Ectodermal cell (in vitro differentiated cells): ENCODE data around the gene PRKCD.

Source experiments
- H3K27ac ChIP-seq: 2 replicates; pipeline ENCODE4 v1.7.0; 2013; ENCODE audit warnings: mild to moderate bottlenecking, low read depth, low read length; ENCODE audit not compliant: insufficient read depth, poor library complexity, severe bottlenecking
- H3K27me3 ChIP-seq: 2 replicates; pipeline ENCODE4 v1.7.0; 2013; ENCODE audit warnings: mild to moderate bottlenecking, low read length; ENCODE audit not compliant: insufficient read depth, control insufficient read depth, poor library complexity, severe bottlenecking
- H3K36me3 ChIP-seq: one replicate; pipeline ENCODE4 v1.7.0; 2013; ENCODE audit warnings: low read length; ENCODE audit not compliant: control insufficient read depth, insufficient read depth
- H3K4me1 ChIP-seq: one replicate; pipeline ENCODE4 v1.7.0; 2013; ENCODE audit warnings: low read length; ENCODE audit not compliant: control insufficient read depth, insufficient read depth
- H3K4me3 ChIP-seq: 2 replicates; pipeline ENCODE4 v1.7.0; 2013; ENCODE audit warnings: low read depth, low read length, control low read depth; ENCODE audit not compliant: insufficient read depth
- H3K9me3 ChIP-seq: 2 replicates; pipeline ENCODE4 v1.7.0; 2013; ENCODE audit warnings: mild to moderate bottlenecking, low read length, moderate library complexity; ENCODE audit not compliant: control insufficient read depth
- WGBS, 2 experiments: methylation state at CpG; one replicate each; pipeline ENCODE4 v1.1.7; 2013; ENCODE audit warnings: missing lambda C conversion rate in 2 of 2; 5-methylcytosine and 5-hydroxymethylcytosine counted together

The PRKCD gene

DNA sequence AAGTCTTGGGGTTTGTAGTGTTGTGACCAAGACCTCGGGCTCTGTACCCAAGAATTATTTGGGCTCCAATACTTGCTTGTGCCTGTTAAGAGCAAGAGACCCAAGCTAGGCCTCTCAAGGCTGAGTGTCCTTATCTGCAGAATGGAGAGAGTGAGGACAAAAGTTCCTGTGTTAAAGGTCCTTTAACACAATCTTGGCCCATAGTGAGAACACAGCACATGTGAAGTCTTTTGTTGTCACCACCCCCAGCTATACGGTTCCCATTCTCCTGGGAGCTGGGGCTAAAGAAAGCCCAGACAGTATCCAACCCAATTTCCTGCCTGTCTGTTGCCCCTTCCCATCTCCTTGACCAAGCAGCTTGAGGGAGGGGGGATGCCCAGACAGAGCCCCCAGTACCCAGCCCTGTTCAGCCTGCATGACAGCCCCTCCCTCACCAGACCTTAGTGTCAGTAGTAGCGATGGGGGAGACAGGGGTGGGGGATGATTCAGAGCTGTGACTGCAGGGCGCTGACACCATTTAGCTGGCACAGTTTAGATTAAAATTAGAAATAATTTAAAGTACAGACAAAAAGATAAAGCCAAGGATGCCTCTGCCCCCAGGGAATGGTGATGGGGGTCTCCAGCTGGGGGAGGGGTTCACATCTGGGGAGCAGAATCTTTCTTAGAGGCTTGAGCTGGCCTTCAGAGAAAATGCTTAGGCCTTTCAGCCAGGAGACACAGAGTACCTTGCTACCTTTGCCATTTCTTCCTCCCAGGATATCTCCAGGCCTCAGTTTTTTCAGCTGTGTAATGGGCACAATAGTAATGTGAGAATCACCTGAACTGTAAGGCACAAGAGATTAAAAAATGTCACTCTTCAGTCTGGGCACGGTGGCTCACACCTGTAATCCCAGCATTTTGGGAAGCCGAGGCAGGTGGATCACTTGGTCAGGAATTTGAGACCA is 2.7 kb downstream of the PRKCD start:
- Histone ChIP-seq H3K4me1 (peaks cover 48% of the 10 kb centered on the region), H3K27me3 (peaks cover 18% of the 10 kb centered on the region), H3K36me3 (no peaks in the 10 kb centered on the region), H3K27ac (no peak overlapping the region), H3K9me3 (no peaks in the 10 kb centered on the region), H3K4me3 (no peak overlapping the region)
- 76 to 82% methylated on average over 5 to 6 of the region's 6 CpGs for WGBS, 2 experiments

DNA sequence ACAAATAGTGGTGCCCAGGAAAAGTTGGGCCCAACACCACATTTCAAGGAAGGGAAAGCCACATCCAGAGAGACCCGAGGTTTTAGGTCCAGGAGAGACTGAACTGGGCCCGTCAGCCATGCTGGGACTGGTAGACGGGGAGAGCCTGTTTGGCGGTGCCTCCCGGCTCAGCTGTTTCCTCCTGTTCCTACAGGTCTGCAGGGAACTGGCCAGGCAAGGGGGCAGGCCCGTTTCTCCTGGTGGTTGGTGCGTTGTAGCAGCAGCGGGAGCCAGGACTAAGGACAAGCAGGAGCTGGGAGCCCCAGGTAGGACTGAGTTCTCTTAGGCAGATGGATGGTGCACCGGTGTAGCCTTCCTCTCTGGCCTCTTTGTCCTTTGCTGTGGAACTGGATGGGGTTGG is 3.9 kb downstream of the PRKCD start:
- WGBS, 2 experiments = 77 to 78% methylated on average over 9 of the region's 9 CpGs
- H3K36me3 ChIP-seq = no peaks in the 10 kb centered on the region
- H3K27me3 ChIP-seq = peaks cover 14% of the 10 kb centered on the region
- H3K4me3 ChIP-seq = no peak overlapping the region
- peaks cover 49% of the 10 kb centered on the region for H3K4me1 ChIP-seq
- no peaks in the 10 kb centered on the region for H3K9me3 ChIP-seq
- no peak overlapping the region for H3K27ac ChIP-seq

- WGBS, 2 experiments = 97 to 98% methylated on average over 4 of the region's 4 CpGs
- Histone ChIP-seq H3K36me3 (no peaks in the 10 kb centered on the region), H3K9me3 (no peaks in the 10 kb centered on the region), H3K4me1 (peaks cover 55% of the 10 kb centered on the region), H3K27me3 (peaks cover 4% of the 10 kb centered on the region), H3K27ac (no peak overlapping the region), H3K4me3 (no peak overlapping the region)
Observed at GRCh38 chr3:53166206-53166605, 5.2 kb downstream of the PRKCD start.

DNA sequence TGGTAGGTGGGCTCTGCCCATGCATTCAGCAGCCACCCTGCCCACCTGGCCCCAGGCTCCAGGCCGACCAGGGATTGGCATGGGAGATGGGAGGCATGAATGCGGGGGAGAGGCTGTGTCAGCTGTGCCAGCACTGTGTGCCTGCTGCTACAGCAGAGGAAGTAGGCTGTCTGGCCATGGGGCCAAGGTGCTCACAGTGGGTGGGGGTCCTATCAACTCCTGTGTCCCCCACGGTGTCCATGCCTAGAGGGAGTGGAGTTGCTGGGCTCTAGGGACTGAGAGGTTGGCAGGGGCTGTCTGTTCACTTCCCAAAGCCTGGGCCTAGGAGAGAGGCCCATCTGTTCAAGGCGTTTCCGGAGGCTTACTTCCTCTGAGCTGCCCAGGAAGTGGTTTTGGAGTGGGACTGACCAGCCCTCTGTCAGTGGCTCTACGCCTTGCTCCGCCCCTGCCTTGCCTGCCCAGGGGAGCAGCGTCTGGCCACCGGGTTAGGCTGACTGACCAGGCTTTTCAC is 5.8 kb downstream of the PRKCD start:
- Histone ChIP-seq H3K27ac (no peak overlapping the region), H3K4me1 (peaks cover 61% of the 10 kb centered on the region), H3K9me3 (no peaks in the 10 kb centered on the region), H3K4me3 (no peak overlapping the region), H3K36me3 (no peaks in the 10 kb centered on the region), H3K27me3 (no peaks in the 10 kb centered on the region)
- 69 to 77% methylated on average over 9 of the region's 9 CpGs for WGBS, 2 experiments

- H3K27me3 ChIP-seq = no peaks in the 10 kb centered on the region
- no peaks in the 10 kb centered on the region for H3K9me3 ChIP-seq
- H3K4me1 ChIP-seq = peaks cover 58% of the 10 kb centered on the region
- no peak overlapping the region for H3K27ac ChIP-seq
- no peak overlapping the region for H3K4me3 ChIP-seq
- WGBS, 2 experiments = 41 to 49% methylated on average over 7 of the region's 7 CpGs
- H3K36me3 ChIP-seq = no peaks in the 10 kb centered on the region
Observed at GRCh38 chr3:53167418-53168174, 6.6 kb downstream of the PRKCD start.

DNA sequence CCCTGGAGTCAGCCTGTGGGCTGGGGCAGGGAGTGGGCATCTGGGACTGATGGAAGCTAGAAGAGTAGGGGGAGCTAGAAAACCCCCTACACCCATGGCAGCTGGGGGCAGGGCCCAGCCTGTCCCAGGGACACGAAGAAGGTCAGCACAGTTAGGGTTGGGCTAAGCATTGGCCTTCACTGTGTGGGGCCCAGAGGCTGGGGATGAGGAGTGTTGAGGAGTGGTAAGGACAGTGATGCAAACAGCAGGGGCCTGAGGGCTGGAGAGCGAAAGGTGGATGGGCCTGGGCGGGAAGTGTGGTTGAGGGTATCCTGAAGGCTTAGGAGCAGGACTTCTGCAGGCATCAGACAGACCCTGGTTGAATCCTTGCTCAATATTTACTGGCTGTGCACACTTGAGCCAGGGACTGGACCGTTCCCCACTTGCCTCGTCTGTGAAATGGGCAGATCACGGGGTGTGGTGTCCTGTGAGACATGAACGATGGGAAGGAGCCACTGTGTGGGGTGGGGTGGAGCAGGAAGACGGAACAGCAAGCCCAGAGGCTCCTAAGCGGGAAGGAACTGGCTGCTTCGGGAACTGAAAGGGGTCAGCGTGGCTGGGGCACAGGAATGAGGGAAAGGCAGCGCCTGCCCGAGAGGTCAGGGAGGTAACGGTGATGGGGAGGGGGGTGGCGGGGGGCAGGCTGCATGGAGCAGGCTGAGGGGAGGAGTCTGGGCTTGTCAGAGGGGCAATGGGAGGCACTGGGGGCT is 7.3 kb downstream of the PRKCD start:
- Histone ChIP-seq H3K27me3 (no peaks in the 10 kb centered on the region), H3K27ac (no peak overlapping the region), H3K4me3 (no peak overlapping the region), H3K4me1 (peaks cover 51% of the 10 kb centered on the region), H3K9me3 (no peaks in the 10 kb centered on the region), H3K36me3 (no peaks in the 10 kb centered on the region)
- WGBS, 2 experiments = 58 to 61% methylated on average over 15 of the region's 15 CpGs

DNA sequence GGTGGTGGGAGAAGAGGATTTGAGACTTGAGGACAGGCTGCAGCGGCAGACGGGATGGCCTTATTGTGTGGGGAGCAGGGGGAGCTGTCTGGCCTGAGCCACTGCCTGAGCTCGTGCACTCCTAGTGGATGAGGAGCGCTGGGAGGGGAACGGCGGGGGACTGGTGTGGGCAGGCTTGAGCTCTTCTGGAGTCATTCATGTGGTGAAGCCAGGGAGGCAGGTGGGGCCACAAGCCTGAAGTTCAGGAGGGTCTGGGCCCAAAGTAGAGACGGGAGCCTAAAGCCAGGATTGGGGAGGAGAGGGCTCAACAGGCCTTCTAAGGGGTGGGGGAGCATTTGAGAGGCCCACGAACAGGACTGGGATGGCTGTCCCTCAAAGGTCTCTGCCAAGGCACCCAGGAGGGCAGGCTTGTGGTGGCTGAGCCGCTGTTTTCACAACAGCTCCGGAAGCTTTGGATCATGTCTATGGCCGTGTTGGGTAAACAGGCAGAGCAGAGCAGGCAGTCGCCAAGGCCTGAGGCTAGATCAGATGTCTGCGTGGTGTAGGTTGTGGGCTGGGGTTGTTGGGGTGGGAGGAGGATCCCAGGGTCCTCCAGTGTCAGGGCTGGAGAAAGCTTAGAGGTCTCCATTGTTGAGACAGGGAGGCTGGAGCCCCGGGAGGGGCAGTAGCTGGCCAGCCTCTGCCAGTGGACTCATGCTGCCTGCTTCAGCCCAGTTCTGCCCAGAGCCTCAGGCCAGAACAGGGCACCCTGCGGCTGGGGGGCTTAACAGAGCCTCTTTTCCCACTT is 8.2 kb downstream of the PRKCD start:
- Histone ChIP-seq H3K27ac (no peak overlapping the region), H3K4me1 (peaks cover 47% of the 10 kb centered on the region), H3K9me3 (no peaks in the 10 kb centered on the region), H3K36me3 (no peaks in the 10 kb centered on the region), H3K27me3 (no peaks in the 10 kb centered on the region), H3K4me3 (no peak overlapping the region)
- 63 to 64% methylated on average over 15 of the region's 15 CpGs for WGBS, 2 experiments

DNA sequence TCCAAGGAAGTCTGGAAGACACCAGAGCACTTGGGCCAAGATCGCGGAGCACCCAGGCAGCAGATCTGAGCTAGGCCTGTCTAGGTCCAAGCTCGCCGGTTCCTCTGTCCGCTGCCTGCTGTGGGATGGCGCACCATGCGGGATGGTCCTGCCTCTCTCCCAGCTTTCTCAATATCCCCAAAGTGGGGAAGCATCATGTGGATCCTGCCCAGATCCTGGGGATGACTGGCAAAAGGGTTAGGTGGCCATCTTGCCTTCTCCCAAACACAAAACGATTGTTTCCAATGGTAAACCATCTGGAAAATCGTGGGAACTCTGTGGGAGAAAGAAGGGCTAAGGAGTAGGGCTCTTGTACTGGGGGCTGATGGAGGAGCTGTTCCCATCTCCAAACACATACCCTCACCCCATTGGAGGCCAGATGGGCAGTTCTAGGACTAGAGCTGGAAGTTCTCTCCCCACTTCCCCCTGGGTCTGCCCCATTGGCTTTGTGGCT is 8.9 kb downstream of the PRKCD start:
- no peak overlapping the region for H3K4me3 ChIP-seq
- H3K9me3 ChIP-seq = no peaks in the 10 kb centered on the region
- H3K36me3 ChIP-seq = no peaks in the 10 kb centered on the region
- WGBS, 2 experiments = 97% methylated on average over 9 of the region's 9 CpGs
- H3K27ac ChIP-seq = no peak overlapping the region
- peaks cover 47% of the 10 kb centered on the region for H3K4me1 ChIP-seq
- no peaks in the 10 kb centered on the region for H3K27me3 ChIP-seq

- Histone ChIP-seq H3K27ac (no peak overlapping the region), H3K36me3 (no peaks in the 10 kb centered on the region)
Observed at GRCh38 chr3:53170325-53171063, 9.5 kb downstream of the PRKCD start.

More at GRCh38 chr3:53170325-53171063, 9.5 kb downstream of the PRKCD start:
- WGBS, 2 experiments = 89% methylated on average over 17 of the region's 17 CpGs
- peaks cover 47% of the 10 kb centered on the region for H3K4me1 ChIP-seq
- H3K9me3 ChIP-seq = no peaks in the 10 kb centered on the region
- no peak overlapping the region for H3K4me3 ChIP-seq
- no peaks in the 10 kb centered on the region for H3K27me3 ChIP-seq
